ENCODE results near the gene DDR2.

Gene DDR2

GRCh38 chr1:162687870-162688269 lies 55.6 kb downstream of the DDR2 start:
- no peak overlapping the region for H3K4me3 ChIP-seq (ENCODE audit: low read depth, low read length)
- no peak for DNase-seq

GRCh38 chr1:162688521-162688920 lies 56.3 kb downstream of the DDR2 start:
- no peak for TF ChIP-seq CTCF (IDR thresholded peaks at IDR 0.05; ENCODE audit: low read depth, low read length)
- H3K9me3 ChIP-seq = no peaks in the 10 kb centered on the region
- no peaks in the 10 kb centered on the region; the same call in none of the 2 replicates for H3K36me3 ChIP-seq
- DNase-seq = no peak
- H3K4me1 ChIP-seq = peaks cover 3% of the 10 kb centered on the region; the same call in 1 of the 2 replicates
- no peaks in the 10 kb centered on the region for H3K27me3 ChIP-seq
- H3K4me3 ChIP-seq (ENCODE audit: low read depth, low read length) = no peak overlapping the region

More at GRCh38 chr1:162687870-162688269, 55.6 kb downstream of the DDR2 start:
- Histone ChIP-seq H3K36me3 (no peaks in the 10 kb centered on the region; the same call in none of the 2 replicates), H3K27me3 (no peaks in the 10 kb centered on the region), H3K9me3 (no peaks in the 10 kb centered on the region), H3K4me1 (peaks cover 3% of the 10 kb centered on the region; the same call in 1 of the 2 replicates)
- TF ChIP-seq CTCF (IDR thresholded peaks at IDR 0.05; ENCODE audit: low read depth, low read length) = no peak

GRCh38 chr1:162688931-162689330 lies 56.7 kb downstream of the DDR2 start:
- Histone ChIP-seq H3K36me3 (no peaks in the 10 kb centered on the region; the same call in none of the 2 replicates), H3K27me3 (no peaks in the 10 kb centered on the region), H3K4me3 (ENCODE audit: low read depth, low read length) (no peak overlapping the region), H3K4me1 (peaks cover 3% of the 10 kb centered on the region; the same call in 1 of the 2 replicates), H3K9me3 (no peaks in the 10 kb centered on the region)
- TF ChIP-seq CTCF (IDR thresholded peaks at IDR 0.05; ENCODE audit: low read depth, low read length) = no peak
- DNase-seq = no peak

GRCh38 chr1:162689745-162690671 lies 57.7 kb downstream of the DDR2 start:
- H3K36me3 ChIP-seq = no peaks in the 10 kb centered on the region; the same call in none of the 2 replicates
- no peak for TF ChIP-seq CTCF (IDR thresholded peaks at IDR 0.05; ENCODE audit: low read depth, low read length)
- peaks cover 3% of the 10 kb centered on the region; the same call in 1 of the 2 replicates for H3K4me1 ChIP-seq
- DNase-seq = no peak
- H3K4me3 ChIP-seq (ENCODE audit: low read depth, low read length) = no peak overlapping the region
- H3K9me3 ChIP-seq = no peaks in the 10 kb centered on the region
- no peaks in the 10 kb centered on the region for H3K27me3 ChIP-seq

- Histone ChIP-seq H3K36me3 (no peaks in the 10 kb centered on the region; the same call in none of the 2 replicates), H3K4me1 (peaks cover 3% of the 10 kb centered on the region), H3K27me3 (no peaks in the 10 kb centered on the region), H3K9me3 (no peaks in the 10 kb centered on the region), H3K4me3 (ENCODE audit: low read depth, low read length) (no peak overlapping the region)
- TF ChIP-seq CTCF (IDR thresholded peaks at IDR 0.05; ENCODE audit: low read depth, low read length) = no peak
- no peak for DNase-seq
These were observed 58.6 kb downstream of the DDR2 start for GRCh38 chr1:162690672-162691434.

Measured in BE2C (cell line).